Measurements from ENCODE around the gene SNU13.
"Not testable (repeated sequence)": the region's sequence is repeated elsewhere in the genome, so short reads cannot be mapped to it uniquely, and the experiment has no call there.

SNU13 gene

DNA sequence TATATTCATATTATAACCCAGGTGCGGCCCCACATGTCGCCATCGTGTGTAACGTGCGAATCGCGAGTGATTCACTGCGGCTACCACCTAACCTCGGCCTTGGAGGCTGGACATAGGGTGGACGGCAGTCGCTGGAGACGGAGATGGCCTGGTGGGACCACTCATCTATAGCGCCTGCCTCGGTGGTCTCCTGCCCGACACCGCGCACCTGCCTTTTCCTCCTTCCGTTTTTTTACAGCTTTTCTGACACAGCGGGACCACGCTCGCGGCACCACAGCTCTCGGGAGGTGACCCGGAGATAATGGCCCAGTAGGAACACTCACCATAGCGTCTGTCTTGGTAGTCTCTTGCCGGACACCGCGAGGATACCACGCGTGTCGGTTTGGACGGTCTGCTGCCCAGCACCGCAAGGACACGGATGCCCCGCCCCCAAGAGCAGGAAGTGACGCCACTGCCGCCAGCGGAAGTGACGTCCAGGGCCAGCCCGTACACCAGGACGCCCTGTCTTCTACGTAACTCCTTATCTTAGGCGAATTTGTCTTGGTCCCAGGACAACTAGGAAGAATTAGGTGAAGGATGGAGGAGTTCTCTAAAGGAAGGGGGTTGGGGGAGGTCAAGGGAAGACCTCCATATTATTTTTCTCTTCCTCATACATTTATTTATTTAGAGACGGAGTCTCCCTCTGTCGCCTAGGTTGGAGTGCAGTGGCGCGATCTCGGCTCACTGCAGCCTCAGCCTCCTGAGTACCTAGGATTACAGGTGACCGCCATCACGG lies 6.4 kb downstream of the SNU13 start:
- DNase-seq = peak; percentile 4 to 88 (median 72)

DNA sequence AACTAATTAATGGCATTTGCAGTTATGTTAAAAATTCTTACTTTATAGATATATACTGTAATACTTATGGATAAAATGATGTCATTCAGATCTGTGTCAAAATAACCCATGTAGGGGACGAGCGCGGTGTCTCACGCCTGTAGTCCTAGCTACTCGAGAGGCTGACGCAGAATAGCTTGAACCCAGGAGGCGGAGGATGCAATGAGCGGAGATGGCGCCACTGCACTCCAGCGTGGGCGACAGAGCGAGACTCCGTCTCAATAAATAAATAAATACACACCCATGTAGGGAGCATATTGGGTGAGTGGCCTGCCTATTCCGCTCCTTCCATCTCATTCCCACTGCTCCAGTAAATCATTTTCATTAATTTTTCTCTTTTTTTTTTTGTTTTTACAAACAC lies 7.1 kb downstream of the SNU13 start:
- peak in 1 of 51 donors; percentile 9 for DNase-seq

DNA sequence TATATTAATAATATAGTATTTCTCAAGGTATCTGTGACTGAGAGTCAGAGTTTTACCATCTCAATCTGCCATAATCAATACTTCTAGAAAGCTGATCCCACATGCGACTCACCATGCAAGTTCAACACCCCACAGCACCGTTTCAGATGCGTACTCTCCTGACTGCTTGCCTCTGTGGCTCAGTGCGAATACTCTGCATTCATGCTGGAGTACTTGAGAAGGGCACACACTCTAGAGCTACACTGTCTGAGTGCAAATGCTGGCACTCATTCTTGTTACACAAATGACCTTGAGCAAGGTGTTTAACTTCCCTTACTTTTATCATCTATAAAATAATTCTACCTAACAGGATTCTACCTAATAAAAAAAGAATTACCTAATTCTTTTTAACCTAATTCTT lies 12.5 kb downstream of the SNU13 start:
- DNase-seq = no peak

DNA sequence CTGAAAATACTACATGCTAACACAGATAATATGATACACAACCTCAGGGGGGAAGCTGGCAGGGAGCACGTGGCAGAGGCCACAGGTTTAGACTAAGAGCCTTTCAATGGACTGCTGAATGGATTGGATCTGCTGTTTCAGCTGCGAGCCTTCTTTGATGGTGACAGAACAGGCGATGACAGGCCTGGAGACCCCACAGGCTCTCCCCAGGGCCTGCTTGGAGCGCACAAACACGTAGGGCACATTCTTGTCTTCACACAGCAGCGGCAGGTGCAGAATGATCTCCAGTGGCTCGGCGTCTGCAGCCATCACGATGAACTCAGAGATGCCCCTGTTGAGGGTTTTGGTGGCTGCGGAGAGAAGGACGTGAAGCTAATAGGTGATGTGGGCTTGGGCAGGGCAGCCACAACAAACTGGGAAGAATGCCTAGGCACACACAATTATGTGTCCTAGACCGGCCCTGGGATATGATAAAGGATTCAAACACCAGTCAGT lies 13.8 kb downstream of the SNU13 start:
- no peak for DNase-seq

DNA sequence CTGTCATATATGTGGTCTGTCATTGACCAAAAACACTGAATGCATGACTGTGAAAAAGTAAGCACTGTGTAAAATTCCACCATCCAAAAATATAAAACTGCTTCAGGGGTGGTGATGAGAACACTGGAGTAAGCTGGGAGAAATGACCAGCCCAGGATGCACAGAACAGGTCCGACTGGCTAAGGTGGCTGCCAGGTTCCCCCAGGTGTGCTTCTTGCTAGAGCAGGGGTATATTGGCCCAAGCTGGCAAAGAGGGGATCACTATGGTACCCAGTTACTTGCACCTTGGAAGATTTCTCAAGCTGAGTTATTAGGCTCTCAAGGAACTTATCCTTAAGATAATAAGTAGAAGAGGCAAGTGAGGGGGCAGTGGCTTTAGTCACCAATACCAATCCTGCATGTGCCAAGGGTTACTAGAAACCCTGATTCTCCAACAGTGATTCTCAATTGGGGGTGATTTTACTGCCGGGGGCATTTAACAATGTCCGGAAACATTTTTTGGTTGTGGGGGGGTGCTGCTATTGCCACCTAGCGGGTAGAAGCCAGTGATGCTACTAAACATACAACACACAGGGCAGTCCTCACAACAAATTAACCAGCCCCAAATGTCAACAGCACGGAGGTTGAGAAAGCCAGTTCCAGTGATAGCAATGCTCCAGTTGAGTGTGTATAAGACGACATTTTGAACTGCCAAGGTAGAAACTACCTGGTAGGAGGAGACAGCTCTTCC lies 15.7 kb downstream of the SNU13 start:
- DNase-seq = no peak

DNA sequence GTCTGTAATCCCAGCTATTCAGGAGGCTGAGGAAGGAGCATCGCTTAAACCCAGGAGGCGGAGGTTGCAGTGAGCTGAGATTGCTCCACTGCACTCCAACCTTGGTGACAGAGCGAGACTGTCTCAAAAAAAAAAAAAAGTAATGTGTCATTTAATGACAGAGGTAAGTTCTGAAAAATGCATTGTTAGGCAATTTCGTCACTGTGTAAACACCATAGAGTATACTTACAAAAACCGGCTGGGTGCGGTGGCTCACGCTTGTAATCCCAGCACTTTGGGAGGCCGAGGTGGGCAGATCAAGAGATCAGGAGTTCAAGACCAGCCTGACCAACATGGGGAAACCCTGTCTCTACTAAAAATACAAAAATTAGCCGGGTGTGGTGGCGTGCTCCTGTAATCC lies 16.6 kb downstream of the SNU13 start:
- DNase-seq = not testable (repeated sequence)

DNA sequence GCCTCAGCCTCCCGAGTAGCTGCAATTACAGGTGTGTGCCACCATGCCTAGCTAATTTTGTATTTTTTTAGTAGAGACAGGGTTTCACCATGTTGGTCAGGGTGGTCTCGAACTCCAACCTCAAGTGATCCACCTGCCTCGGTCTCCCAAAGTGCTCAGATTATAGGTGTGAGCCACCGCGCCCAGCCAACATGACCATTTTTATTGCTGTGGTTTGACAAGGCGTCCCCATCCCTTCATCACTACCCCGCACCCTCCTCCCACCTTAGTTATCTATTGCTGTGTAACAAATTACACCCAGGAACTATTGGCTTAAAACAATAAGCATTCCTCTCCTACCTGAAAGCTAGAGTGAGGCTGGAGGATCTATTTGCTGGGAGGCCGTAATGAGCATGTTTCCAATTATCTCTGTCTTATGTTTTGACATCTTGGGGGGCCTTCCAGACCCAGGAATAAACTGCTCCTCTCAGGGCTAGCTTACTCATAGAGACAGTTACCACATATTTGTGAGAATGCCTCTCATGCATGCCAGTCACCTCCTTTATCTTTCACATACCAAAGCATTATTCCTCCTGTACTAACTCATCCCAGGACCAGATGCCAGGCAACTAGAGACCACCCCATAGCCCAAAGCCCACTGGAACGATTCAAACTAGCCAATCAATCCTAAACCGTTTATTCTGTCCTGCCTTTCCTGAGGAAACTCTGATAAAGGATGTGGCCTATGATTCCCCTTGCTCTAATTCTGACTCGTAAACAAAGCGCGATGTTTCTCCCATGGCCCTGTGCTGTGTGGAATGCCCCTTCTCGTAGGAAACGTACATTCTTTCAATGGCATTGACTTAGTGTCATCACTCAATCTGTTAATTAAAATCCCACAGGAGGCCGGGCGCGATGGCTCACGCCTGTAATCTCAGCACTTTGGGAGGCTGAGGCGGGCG lies 19.4 kb downstream of the SNU13 start:
- no peak for DNase-seq

DNA sequence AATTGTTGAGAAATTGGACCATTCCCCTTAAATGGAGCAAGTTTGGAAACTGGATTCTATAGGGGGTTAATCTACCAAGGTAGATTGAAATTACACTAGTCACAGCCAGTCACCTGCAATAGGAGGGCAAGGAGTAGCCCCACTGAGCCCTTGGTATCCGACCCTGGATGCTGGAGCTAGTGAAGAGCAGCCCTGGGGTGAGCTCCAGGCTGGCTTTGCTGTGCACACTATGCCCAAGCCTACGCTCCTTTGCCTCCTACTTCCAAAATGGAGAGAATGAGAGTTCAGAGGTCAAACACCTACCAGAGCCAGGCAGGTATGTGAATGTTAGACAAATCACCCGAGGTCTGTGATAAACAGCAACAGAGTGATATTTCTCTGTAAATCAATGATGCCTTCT lies 23.7 kb downstream of the SNU13 start:
- DNase-seq = no peak

DNA sequence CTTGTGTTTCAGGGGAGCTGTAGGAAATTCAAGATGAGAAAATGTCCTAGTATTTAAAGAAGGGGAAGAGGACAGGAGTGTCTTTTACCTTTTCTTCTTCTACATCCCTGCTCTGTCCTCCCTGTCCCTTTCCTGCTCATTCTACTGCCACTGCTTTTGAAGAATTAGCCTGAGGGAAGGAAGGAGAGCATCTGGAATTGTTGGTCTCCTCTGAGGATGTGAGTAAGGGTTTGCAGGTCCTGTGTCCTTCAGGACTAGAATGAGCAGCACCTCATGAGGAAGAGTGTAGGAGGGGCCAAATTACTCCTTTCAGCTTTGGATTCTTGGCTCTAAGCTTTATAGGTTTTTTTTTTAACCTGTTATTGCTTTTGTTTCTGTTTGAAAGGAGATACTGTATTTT lies 24.2 kb downstream of the SNU13 start:
- DNase-seq = no peak

DNA sequence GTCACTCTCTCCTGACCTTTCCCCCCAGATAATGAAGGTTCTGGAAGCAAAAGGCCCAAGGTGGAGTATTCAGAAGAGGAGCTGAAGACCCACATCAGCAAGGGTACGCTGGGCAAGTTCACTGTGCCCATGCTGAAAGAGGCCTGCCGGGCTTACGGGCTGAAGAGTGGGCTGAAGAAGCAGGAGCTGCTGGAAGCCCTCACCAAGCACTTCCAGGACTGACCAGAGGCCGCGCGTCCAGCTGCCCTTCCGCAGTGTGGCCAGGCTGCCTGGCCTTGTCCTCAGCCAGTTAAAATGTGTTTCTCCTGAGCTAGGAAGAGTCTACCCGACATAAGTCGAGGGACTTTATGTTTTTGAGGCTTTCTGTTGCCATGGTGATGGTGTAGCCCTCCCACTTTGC lies 25.1 kb downstream of the SNU13 start:
- not testable (repeated sequence) for DNase-seq

DNA sequence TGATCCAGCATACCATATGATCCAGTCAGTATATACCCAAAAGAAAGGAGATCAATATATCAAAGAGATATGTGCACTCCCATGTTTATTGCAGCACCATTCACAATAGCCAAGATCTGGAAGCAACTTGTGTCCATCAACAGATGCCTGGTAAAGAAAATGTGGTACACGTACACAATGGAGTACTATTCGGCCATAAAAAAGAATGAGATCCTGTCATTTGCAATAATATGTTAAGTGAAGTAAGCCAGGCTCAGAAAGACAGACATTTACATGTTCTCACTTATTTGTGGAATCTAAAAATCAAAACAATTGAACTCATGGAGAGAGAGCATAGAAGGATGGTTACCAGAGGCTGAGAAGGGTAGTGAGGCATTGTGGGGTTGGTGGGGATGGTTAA lies 27.0 kb downstream of the SNU13 start:
- DNase-seq = no peak

DNA sequence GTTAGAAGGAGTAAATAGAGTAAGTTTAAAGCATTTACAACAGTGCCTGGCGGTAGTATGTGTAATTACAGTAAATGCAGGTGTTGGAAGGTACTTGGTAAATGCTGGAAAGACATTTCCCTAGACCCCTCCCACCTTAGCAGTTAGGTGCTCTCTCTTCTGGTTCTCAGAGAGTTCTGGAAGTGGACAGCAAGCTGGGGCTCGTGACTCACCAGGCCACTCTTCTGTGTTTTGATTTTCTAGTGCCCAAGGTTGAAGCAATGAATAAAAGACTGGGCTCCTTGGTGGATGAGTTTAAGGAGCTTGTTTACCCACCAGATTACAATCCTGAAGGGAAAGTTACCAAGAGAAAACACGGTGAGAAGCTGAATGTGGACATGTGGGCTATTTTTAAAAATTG lies 27.6 kb downstream of the SNU13 start:
- no peak for DNase-seq

DNA sequence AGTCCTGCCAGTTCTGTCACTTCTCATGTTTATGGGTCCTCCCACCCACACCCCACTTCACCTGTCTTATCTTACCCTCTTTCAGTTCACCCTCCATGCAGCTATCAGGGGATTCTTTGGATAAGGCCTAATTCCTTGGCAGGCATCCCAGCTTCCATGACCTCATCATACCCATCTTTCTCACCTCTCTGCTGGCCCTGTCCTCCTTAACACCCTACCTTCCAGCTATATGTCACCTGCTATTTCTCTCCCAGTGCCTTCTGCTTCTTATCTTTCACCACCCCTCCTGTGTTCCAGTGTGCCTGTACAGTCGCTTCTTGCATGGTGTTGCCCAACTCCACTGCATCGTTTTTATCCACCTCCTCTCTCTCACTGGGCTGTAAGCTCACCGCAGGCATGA lies 28.3 kb downstream of the SNU13 start:
- no peak for DNase-seq

DNA sequence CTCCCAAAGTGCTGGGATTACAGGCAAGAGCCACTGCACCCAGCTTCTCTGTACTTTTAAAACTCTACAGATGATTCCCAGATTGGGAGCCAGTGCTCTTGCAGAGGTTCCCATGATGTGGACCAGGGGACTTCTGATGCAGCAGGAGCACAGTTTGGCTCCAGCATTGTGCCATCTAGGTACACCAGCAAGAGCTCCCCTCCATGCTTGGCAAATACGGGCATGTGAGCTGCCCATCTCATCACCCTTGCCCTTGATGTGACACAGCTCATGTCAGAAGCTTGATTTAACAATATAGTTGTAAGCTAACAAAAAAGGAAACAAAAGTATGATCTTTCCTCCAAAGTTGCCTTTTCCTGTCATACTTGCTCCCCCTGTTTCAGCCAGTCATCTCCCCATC lies 28.7 kb downstream of the SNU13 start:
- DNase-seq = no peak

DNA sequence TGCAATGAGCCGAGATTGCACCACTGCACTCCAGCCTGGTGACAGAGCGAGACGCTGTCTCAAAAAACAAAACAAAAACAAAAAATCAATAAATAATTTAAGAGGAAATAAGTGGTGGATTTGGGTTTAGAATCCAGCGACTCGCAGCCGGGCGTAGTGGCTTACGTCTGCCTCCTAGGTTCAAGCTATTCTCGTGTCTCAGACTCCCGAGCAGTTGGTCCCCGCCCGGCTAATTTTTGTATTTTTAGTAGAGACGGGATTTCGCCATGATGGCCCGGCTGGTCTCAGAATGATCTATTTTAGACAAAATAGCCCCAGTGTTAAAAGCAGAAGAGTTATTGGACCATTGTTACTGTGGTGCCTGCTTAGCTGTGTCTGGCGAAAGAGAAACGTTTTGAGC lies 29.8 kb downstream of the SNU13 start:
- no peak for DNase-seq

DNA sequence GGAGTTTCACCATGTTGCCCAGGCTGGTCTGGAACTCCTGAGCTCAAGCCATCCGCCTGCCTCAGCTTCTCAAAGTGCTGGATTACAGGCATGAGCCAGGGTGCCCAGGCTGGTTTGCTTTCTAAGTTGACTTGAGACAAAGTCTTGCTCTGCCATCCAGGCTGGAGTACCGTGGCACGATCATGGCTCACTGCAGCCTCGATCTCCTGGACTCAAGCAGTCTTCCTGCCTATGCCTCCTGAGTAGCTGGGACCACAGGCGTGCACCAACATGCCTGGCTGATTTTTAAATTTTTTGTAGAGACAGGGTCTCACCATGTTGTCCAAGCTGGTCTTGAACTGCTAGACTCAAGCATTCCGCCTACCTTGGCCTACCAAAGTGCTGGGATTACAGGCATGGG lies 31.0 kb downstream of the SNU13 start:
- no peak for DNase-seq

DNA sequence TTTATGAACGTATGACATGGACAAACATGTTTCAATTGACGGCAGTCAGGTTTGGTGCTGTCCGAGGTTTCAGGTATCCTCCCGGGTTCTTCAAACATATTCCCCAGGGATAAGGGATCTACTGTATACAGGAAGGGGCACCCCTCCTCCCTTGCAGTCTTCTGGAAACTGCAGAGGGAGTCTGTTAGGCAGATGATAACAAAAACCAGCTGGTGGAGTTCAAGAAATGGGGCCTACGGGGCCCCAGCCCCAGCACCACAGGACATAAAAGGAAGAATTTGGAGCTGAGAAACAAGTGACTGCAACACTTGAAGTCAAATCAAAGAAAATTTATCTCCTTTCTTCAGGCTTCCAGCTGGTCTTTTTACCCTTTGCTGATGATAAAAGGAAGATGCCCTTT lies 32.1 kb downstream of the SNU13 start:
- DNase-seq = no peak

DNA sequence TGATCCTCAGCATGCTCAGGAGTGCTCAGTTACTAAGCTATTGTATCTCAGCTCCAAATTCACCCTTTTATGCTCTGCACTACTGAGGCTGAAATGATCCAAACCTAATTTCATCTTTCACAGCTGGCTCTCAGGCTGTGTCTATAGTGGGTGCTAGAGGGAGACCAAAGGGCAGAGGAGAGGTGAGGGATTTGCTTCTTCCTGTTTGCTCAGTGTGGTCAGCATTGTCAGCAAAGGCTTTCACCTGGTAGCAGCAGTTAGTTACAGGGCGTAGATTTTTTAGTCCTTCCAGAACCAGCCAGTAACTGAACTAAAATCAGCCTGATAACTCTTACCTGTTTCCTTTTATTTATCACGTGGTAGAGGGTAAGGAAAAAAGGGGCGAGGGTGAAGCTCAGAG lies 34.3 kb downstream of the SNU13 start:
- no peak for DNase-seq

DNA sequence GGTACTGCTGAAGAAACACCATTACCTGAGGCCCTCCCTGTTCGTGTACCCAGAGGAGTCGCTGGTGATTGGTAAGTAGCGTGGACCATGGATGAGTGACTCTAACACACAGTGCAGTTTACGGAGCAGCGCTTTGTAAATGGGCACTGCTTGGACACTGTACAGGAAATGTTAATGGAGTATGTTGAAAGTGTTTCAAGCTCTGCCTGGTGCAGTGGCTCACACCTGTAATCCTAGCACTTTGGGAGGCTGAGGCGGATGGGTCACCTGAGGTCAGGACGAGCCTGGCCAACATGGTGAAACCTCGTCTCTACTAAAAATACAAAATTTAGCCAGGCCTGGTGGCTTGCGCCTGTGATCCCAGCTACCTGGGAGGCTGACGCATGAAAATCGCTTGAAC lies 37.8 kb downstream of the SNU13 start:
- DNase-seq = no peak

DNA sequence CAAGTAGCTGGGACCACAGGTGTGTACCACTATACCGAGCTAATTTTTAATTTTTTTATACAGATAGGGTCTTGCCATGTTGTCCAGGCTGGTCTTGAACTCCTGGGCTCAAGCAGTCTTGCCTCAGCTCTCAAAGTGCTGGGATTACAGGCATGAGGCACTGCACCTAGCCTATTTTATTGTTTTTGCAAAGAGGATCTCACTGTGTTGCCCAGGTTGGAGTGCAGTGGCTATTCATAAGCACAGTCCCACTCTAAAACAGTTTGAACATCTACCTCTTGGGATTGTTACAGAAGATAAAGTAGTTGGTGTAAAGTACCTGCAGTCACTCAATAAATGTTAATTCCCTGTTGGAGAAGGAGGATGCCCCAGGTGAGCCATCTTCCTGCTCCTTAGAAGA lies 38.4 kb downstream of the SNU13 start:
- no peak for DNase-seq

DNA sequence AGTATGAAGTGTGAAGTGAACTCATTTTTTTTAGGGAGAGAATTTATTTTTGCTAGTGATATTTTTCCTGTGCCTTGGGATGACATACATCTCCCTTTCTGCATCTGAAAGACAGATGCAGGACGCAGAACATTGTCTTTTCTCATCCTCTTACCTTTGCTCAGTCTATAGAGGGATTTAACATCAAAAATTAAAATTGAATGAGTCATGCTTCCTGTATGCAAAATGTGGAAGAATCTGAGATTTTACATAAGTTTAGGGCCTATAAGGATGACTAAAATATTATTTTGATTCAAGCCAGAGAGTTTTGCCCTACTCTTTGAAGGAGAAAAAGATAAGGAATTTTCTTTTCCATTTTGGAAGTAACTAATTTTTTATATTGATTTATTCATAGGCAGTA lies 40.2 kb downstream of the SNU13 start:
- DNase-seq = no peak

DNA sequence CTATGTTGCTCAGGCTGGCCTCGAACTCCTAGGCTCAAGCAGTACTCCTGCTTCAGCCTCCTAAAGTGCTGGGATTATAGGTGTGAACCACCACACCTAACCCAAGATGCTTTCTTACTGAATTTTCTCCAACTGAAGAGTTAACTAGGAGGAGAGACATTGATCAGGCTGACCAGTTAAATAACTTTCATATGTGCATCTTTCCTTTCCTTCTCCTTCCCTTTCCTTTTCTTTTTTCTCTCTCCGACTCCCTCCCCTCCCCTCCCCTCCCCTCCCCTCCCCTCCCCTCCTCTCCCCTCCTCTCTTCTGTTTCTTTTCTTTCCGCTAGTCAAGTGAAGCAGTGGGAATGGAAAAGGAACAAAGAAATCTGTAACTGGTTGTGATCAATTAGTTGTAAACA lies 40.9 kb downstream of the SNU13 start:
- no peak for DNase-seq

Measured in hypothalamus (tissue), 51 donors.